ENCODE results near the gene GLT1D1.

The GLT1D1 gene

DNA sequence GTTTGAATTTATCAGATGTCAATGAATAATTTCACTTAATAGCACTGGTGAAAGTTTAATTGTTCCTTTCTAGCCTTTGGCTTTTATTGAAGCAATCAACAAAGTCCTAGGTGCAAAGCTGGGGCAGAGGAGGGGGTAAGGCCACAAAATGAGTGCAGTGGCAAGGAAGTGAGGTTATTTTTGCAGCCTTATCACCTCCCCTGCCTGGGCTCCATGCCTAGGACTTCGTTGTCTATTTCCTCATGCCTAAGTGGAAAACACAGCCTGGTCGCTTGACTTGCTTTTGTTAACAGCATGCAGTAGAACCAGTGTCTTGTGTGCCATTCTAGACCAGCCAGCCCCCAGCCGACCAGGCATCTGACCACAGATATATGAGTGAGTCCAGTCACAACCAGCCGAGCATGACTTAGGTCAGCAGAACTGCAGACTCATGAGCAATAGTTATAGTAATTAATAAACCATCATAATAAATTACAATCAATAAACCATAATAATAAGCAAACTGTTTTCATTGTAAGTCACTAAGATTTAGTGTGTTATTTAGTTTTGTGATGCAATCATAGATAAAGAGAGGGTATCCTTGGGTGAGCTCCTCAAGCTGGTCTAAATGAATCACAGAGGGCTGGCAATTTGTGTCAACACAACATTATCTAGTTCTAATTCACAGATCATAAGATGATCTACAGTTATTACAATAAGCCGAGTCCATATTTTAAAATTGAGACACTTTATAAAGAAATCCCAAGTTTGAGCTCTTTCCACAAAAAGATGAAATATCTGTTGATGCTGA, 156.8 kb downstream of the GLT1D1 start:
- DNase-seq, result no peak

DNA sequence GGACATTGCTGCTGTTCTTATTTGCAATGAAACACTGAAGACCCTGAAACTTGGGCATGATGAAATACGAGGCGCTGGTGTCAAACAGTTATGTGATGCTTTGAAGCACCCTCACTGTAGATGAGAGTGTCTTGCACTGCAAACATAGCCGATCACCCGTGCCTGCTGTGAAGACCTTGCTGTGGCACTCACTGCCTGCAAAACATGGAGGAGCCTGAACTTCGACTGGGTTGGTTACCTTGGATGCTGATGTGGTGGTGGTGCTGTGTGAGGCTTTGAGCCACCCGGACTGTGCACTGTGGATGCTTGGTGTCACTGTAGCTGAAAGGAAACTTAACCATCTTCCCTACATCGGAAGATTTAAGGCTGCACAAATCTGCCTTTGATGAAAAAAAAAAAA, 162.9 kb downstream of the GLT1D1 start:
- DNase-seq, result no peak

DNA sequence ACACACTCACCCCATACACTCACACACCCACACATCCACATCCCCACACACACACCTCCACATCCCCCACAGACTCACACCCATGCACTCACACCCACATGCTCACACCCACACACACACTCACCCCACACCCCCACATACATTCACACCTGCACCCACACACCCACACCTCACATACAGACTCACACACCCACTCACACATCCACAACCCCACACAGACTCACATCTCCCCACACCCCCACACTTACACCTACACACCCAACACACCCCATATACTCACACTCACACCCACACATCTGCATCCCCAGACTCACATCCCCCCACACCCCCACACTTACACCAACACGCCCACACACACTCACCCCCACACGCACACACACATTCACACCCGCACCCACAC, 171.8 kb downstream of the GLT1D1 start:
- no peak for DNase-seq

DNA sequence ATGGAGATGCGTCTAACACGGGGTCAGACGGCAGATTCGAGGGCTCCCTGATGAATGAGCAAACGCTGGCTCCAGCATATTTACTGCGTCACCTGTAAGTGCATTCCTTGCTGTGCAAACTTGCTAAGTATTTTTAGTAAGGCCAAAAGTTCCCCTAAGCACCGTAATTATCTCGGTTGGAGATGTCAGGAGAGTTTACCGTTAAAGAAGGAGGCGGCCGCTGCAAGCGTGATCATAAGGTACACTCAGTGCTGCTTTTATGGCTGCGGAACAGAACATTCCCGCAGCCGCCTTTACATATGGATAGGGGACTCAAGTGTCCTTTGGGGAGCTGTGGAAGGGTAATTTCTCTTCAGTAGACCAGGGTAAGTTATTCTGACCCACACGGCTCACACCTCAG, 175.6 kb downstream of the GLT1D1 start:
- DNase-seq, result no peak
